Transverse colon (tissue), 4 donors: ENCODE results near the gene TBCK. TPM values are rescaled to one million over a fixed set of nuclear protein-coding genes. Genes with fewer than 3 reads are reported as not detected.

Source experiments
- DNase-seq: peaks from one replicate; pipeline ENCODE4 v3.0.0-alpha.2; 2019
- H3K27ac ChIP-seq, 4 donors: fragments of 200-600 bp; sonication (generic); 2 replicates each; pipeline ENCODE4 v1.5.1; 2016 to 2018; ENCODE audit warnings: inconsistent platforms in 4 of 4
- H3K27me3 ChIP-seq: fragments of 200-600 bp; sonication (generic); 2 replicates; pipeline ENCODE4 v1.5.1; 2017; ENCODE audit warnings: inconsistent platforms
- H3K36me3 ChIP-seq, 4 donors: fragments of 200-600 bp; sonication (generic); 2 replicates each; pipeline ENCODE4 v1.5.1; 2017 to 2019; ENCODE audit warnings: inconsistent platforms in 4 of 4
- H3K4me1 ChIP-seq, 4 donors: fragments of 200-600 bp; sonication (generic); 2 replicates each; pipeline ENCODE4 v1.5.1; 2017 to 2020; ENCODE audit warnings: inconsistent platforms in 4 of 4
- H3K4me3 ChIP-seq, 4 donors: fragments of 200-600 bp; sonication (generic); 1 replicate in 1 of 4; 2 replicates in 3 of 4; pipeline versions ENCODE4 v1.5.1 to v1.6.1; 2017 to 2019; ENCODE audit warnings: inconsistent platforms in 4 of 4
- H3K9me3 ChIP-seq, 2 donors: fragments of 200-600 bp; sonication (generic); 2 replicates each; pipeline ENCODE4 v1.5.1; 2017 to 2019; ENCODE audit warnings: inconsistent platforms in 2 of 2
- EP300 ChIP-seq: sonication (generic); formaldehyde crosslinking; IDR thresholded peaks from one replicate; pipeline ENCODE4 v1.6.1; 2017; ENCODE audit warnings: antibody characterized with exemption, low read depth
- POLR2A ChIP-seq: fragments of 450-650 bp; IDR thresholded peaks from one replicate; pipeline ENCODE4 v1.6.1; 2016; ENCODE audit warnings: antibody characterized with exemption, mild to moderate bottlenecking, moderate library complexity
- POLR2AphosphoS5 ChIP-seq, 3 donors: sonication (generic); formaldehyde crosslinking; IDR thresholded peaks; one replicate each; pipeline ENCODE4 v1.6.1; 2016; ENCODE audit warnings: antibody characterized with exemption in 3 of 3
- WGBS, 2 donors: methylation state at CpG; one replicate each; pipeline ENCODE4 v1.1.5; 2018; ENCODE audit warnings: low coverage in 1 of 2; 5-methylcytosine and 5-hydroxymethylcytosine counted together
- in situ Hi-C, 4 donors: fragments of 200-750 bp; cut with MboI; loops; one replicate each; pipeline versions ENCODE4 v1.15.0 to v1.15.1; 2017; ENCODE audit warnings: low sequenced_read_pairs in 3 of 4, low pct_ligation_motif_present in 1 of 4, low pct_unique_long_range_greater_than_20kb in 1 of 4
- intact Hi-C: fragments of 100-400 bp; cut with DNase I; formaldehyde crosslinking; loops from one replicate; pipeline ENCODE4 v1.15.1; 2023; ENCODE audit warnings: low total_unique reads
- total RNA-seq, 4 donors: library from RNA; depleted of rRNA; stranded (reverse); fragments of >200 nt; gene quantifications; one replicate each; pipeline ENCODE4 v1.1.0, GENCODE V29; 2016
- TF ChIP-seq, protein P1 (sequence below), 5 experiments: fragments of 200-600 bp in 3 of 5; fragments of 450-650 bp in 2 of 5; sonication (generic) in 3 of 5; IDR thresholded peaks; 1 replicate in 2 of 5; 2 replicates in 3 of 5; pipeline ENCODE4 v1.5.1; 2016 to 2017; ENCODE audit warnings: antibody characterized with exemption in 5 of 5, inconsistent platforms in 3 of 5, mild to moderate bottlenecking in 2 of 5, moderate library complexity in 1 of 5

The TBCK gene
- total RNA-seq, 4 donors from 2014 or later = 31.0 to 82.7 (median 51.4) TPM

DNA sequence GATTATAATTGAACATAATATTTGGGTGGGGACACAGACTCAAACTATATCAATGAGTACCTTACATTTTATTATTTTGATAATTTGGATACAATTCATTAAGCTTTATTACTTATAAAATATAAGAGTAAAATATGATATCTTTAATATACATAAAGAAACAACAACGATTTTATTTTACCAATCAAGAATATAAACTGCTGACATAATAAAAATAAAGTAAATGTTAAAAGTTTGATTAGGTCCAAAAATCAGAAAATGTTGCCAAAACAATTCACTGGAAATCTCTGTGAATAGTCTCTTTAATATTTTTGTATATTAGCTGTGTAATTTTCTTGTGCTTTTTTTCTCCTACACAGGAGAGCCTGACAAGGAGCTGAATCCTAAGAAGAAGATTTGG is 31.2 kb upstream of the TBCK start:
- no peaks in the 10 kb centered on the region for H3K27me3 ChIP-seq
- H3K9me3 ChIP-seq = no peaks in the 10 kb centered on the region
- in situ Hi-C loops (no loop called here), intact Hi-C loops (no loop called here)
- DNase-seq = no peak
- 83 to 91% methylated on average over 1 of the region's 1 CpG for WGBS, 2 donors
- no peak overlapping the region for H3K27ac ChIP-seq
- peaks cover 0 to 24% (median 6%) of the 10 kb centered on the region in 4 donors for H3K36me3 ChIP-seq
- TF ChIP-seq, protein P1, sequence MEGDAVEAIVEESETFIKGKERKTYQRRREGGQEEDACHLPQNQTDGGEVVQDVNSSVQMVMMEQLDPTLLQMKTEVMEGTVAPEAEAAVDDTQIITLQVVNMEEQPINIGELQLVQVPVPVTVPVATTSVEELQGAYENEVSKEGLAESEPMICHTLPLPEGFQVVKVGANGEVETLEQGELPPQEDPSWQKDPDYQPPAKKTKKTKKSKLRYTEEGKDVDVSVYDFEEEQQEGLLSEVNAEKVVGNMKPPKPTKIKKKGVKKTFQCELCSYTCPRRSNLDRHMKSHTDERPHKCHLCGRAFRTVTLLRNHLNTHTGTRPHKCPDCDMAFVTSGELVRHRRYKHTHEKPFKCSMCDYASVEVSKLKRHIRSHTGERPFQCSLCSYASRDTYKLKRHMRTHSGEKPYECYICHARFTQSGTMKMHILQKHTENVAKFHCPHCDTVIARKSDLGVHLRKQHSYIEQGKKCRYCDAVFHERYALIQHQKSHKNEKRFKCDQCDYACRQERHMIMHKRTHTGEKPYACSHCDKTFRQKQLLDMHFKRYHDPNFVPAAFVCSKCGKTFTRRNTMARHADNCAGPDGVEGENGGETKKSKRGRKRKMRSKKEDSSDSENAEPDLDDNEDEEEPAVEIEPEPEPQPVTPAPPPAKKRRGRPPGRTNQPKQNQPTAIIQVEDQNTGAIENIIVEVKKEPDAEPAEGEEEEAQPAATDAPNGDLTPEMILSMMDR (IDR thresholded peaks at IDR 0.05) = no peak
- TF ChIP-seq EP300 = no peak
- TF ChIP-seq POLR2AphosphoS5 (IDR thresholded peaks at IDR 0.05) = no peak
- TF ChIP-seq POLR2A = no peak
- peaks cover 0 to 1% (median 0%) of the 10 kb centered on the region in 4 donors for H3K4me1 ChIP-seq
- H3K4me3 ChIP-seq = no peak overlapping the region

- Histone ChIP-seq H3K27me3 (no peaks in the 10 kb centered on the region), H3K9me3 (no peaks in the 10 kb centered on the region), H3K27ac (no peak overlapping the region), H3K4me3 (no peak overlapping the region), H3K4me1 (peaks cover 0 to 6% (median 0%) of the 10 kb centered on the region in 4 donors), H3K36me3 (peaks cover 0 to 13% (median 5%) of the 10 kb centered on the region in 4 donors)
- in situ Hi-C loops = no loop called here
- intact Hi-C loops = no loop called here
- 69 to 91% methylated on average over 1 of the region's 1 CpG for WGBS, 2 donors
- no peak for DNase-seq
- TF ChIP-seq EP300 = no peak
- TF ChIP-seq, protein P1 (IDR thresholded peaks at IDR 0.05) = no peak
- TF ChIP-seq POLR2AphosphoS5 (IDR thresholded peaks at IDR 0.05) = no peak
- no peak for TF ChIP-seq POLR2A
Measured at GRCh38 chr4:106344647-106344970, 28.6 kb upstream of the TBCK start.

- TF ChIP-seq POLR2AphosphoS5 (IDR thresholded peaks at IDR 0.05) = no peak
- Histone ChIP-seq H3K36me3 (peaks cover 0 to 15% (median 5%) of the 10 kb centered on the region in 4 donors), H3K27ac (no peak overlapping the region), H3K27me3 (no peaks in the 10 kb centered on the region), H3K4me3 (no peak overlapping the region), H3K4me1 (peaks cover 0 to 6% (median 0%) of the 10 kb centered on the region in 4 donors), H3K9me3 (no peaks in the 10 kb centered on the region)
- WGBS, 2 donors = 95 to 100% methylated on average over 2 of the region's 2 CpGs
- no peak for DNase-seq
- intact Hi-C loops = no loop called here
- in situ Hi-C loops = no loop called here
Measured at GRCh38 chr4:106343865-106344646, 28.0 kb upstream of the TBCK start.

DNA sequence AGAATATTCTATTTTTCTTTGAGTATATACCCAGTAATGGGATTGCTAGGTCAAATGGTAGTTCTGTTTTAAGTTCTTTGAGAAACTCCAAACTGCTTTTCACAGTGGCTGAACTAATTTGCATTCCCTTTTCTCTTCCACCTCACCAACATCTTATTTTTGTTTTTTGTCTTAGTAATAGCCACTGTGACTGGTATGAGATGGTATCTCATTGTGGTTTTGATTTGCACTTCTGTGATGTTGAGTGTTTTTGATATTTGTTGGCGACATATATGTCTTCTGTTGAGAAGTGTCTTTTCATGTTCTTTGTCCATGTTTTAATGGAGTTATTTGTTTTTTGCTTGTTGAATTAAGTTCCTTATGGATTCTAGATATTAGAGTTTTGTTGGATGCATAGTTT is 24.8 kb upstream of the TBCK start:
- TF ChIP-seq, protein P1 (IDR thresholded peaks at IDR 0.05) = no peak
- TF ChIP-seq EP300 (no peak), POLR2AphosphoS5 (IDR thresholded peaks at IDR 0.05) (no peak), POLR2A (no peak)
- 86 to 100% methylated on average over 1 of the region's 1 CpG for WGBS, 2 donors

More for the DNA sequence above, 24.8 kb upstream of the TBCK start:
- no peaks in the 10 kb centered on the region for H3K9me3 ChIP-seq
- in situ Hi-C loops (no loop called here), intact Hi-C loops (no loop called here)
- no peak overlapping the region for H3K4me3 ChIP-seq
- H3K36me3 ChIP-seq = peaks cover 0 to 30% (median 14%) of the 10 kb centered on the region in 4 donors
- no peaks in the 10 kb centered on the region for H3K27me3 ChIP-seq
- peaks cover 0 to 6% (median 0%) of the 10 kb centered on the region in 4 donors for H3K4me1 ChIP-seq
- H3K27ac ChIP-seq = no peak overlapping the region
- DNase-seq = no peak
